Activated CD8-positive, alpha-beta T cell treated with anti-CD3 and anti-CD28 coated beads, Interleukin-2, amount 10 ng/mL, durations not matched to agents 7 days and 5 days (primary cell): ENCODE measurements around the gene HOXB7. TPM values are rescaled to one million over a fixed set of nuclear protein-coding genes. Genes with fewer than 3 reads are reported as not detected.

Experiments
- ATAC-seq: fragments of 150-1000 bp; cut with Tn5 transposase; one replicate; pipeline ENCODE4 v1.10.0; 2021; ENCODE audit warnings: moderate library complexity
- CTCF ChIA-PET: fragments of 350-600 bp; sonication (Branson Sonifier 250); formaldehyde crosslinking; loops from one replicate; lab custom pipeline; 2021; ENCODE audit warnings: antibody characterized with exemption; lab: Charles Lee
- POLR2A ChIA-PET: fragments of 350-600 bp; sonication (Branson Sonifier 250); formaldehyde crosslinking; loops from one replicate; lab custom pipeline; 2021; ENCODE audit warnings: antibody characterized with exemption; lab: Charles Lee
- DNase-seq: peaks from one replicate; pipeline ENCODE4 v3.0.0-alpha.2; 2020
- H3K27ac Mint-ChIP-seq: one replicate; pipeline ENCODE4 v1.8.0; 2021; ENCODE audit warnings: mild to moderate bottlenecking, mixed read lengths
- H3K27me3 Mint-ChIP-seq: one replicate; pipeline ENCODE4 v1.8.0; 2021; ENCODE audit warnings: low read depth, mixed read lengths
- H3K36me3 Mint-ChIP-seq: one replicate; pipeline ENCODE4 v1.8.0; 2021; ENCODE audit warnings: low read depth, mixed read lengths
- H3K4me1 Mint-ChIP-seq: one replicate; pipeline ENCODE4 v1.8.0; 2021; ENCODE audit warnings: low read depth, mixed read lengths
- H3K4me3 Mint-ChIP-seq: one replicate; pipeline ENCODE4 v1.8.0; 2021; ENCODE audit warnings: mild to moderate bottlenecking, mixed read lengths
- H3K9me3 Mint-ChIP-seq: one replicate; pipeline ENCODE4 v1.8.0; 2022; ENCODE audit warnings: mixed read lengths; ENCODE audit not compliant: insufficient read depth
- total RNA-seq, 2 experiments: library from RNA; stranded (reverse); gene quantifications; one replicate each; pipeline ENCODE4 v1.2.3, GENCODE V29; 2021

HOXB7 gene
- total RNA-seq, 2 experiments from 2014 or later, result 0.87 to 0.91 TPM

- peaks cover 85% of the 10 kb centered on the region for H3K27me3 Mint-ChIP-seq
- POLR2A ChIA-PET, result no interaction called here
- CTCF ChIA-PET, result interaction anchor here (1.5 to 1.7 kb wide), 2 partner anchors 14 to 38 kb away, joined by 4 to 6 read pairs; no protein-coding TSS in a partner anchor
- H3K4me1 Mint-ChIP-seq, result peaks cover 14% of the 10 kb centered on the region
- H3K4me3 Mint-ChIP-seq, result no peak overlapping the region
- ATAC-seq, result no peak
- H3K27ac Mint-ChIP-seq, result no peak overlapping the region
- H3K36me3 Mint-ChIP-seq, result no peaks in the 10 kb centered on the region
- DNase-seq, result no peak
- no peaks in the 10 kb centered on the region for H3K9me3 Mint-ChIP-seq
Measured at GRCh38 chr17:48633266-48633677, 22.5 kb upstream of the HOXB7 start.

GRCh38 chr17:48632579-48633265 is 21.9 kb upstream of the HOXB7 start:
- POLR2A ChIA-PET, result interaction anchor here (0.9 kb wide), 1 partner anchor 44 kb away, joined by 3 read pairs; no protein-coding TSS in a partner anchor
- H3K4me1 Mint-ChIP-seq, result peaks cover 14% of the 10 kb centered on the region
- no peak for ATAC-seq
- peaks cover 85% of the 10 kb centered on the region for H3K27me3 Mint-ChIP-seq
- peak overlapping the region; percentile 26 for H3K27ac Mint-ChIP-seq
- no peaks in the 10 kb centered on the region for H3K9me3 Mint-ChIP-seq
- H3K4me3 Mint-ChIP-seq, result no peak overlapping the region
- CTCF ChIA-PET, result interaction anchor here (0.8 to 1.7 kb wide), 5 partner anchors 14 to 297 kb away, joined by 4 to 6 read pairs (median 4); no protein-coding TSS in a partner anchor
- DNase-seq, result no peak
- no peaks in the 10 kb centered on the region for H3K36me3 Mint-ChIP-seq

- H3K27ac Mint-ChIP-seq, result peak overlapping the region; percentile 21
- DNase-seq, result no peak
- H3K4me3 Mint-ChIP-seq, result no peak overlapping the region
- H3K4me1 Mint-ChIP-seq, result peaks cover 16% of the 10 kb centered on the region
- H3K36me3 Mint-ChIP-seq, result no peaks in the 10 kb centered on the region
- no peaks in the 10 kb centered on the region for H3K9me3 Mint-ChIP-seq
- ATAC-seq, result no peak
- H3K27me3 Mint-ChIP-seq, result peaks cover 83% of the 10 kb centered on the region
- CTCF ChIA-PET, result interaction anchor here (0.8 to 1.7 kb wide), 5 partner anchors 13 to 296 kb away, joined by 4 to 6 read pairs (median 4); no protein-coding TSS in a partner anchor
- POLR2A ChIA-PET, result interaction anchor here (0.9 kb wide), 1 partner anchor 43 kb away, joined by 3 read pairs; no protein-coding TSS in a partner anchor
Measured at GRCh38 chr17:48631693-48632578, 21.1 kb upstream of the HOXB7 start.

- POLR2A ChIA-PET, result no interaction called here
- no peak overlapping the region for H3K4me3 Mint-ChIP-seq
- H3K27me3 Mint-ChIP-seq, result peaks cover 83% of the 10 kb centered on the region
- H3K4me1 Mint-ChIP-seq, result peaks cover 17% of the 10 kb centered on the region
- no peaks in the 10 kb centered on the region for H3K9me3 Mint-ChIP-seq
- DNase-seq (no peak), ATAC-seq (no peak)
- H3K36me3 Mint-ChIP-seq, result no peaks in the 10 kb centered on the region
- CTCF ChIA-PET, result interaction anchor here (1.5 to 1.6 kb wide), 2 partner anchors 48 to 93 kb away, joined by 4 to 5 read pairs; no protein-coding TSS in a partner anchor
- no peak overlapping the region for H3K27ac Mint-ChIP-seq
Measured at GRCh38 chr17:48630925-48631692, 20.3 kb upstream of the HOXB7 start.

- DNase-seq (no peak), ATAC-seq (no peak)
- no peaks in the 10 kb centered on the region for H3K36me3 Mint-ChIP-seq
- no peak overlapping the region for H3K4me3 Mint-ChIP-seq
- ChIA-PET POLR2A (no interaction called here), CTCF (interaction anchor here (0.7 kb wide), 1 partner anchor 10 kb away, joined by 3 read pairs; no protein-coding TSS in a partner anchor)
- peaks cover 79% of the 10 kb centered on the region for H3K27me3 Mint-ChIP-seq
- peaks cover 20% of the 10 kb centered on the region for H3K4me1 Mint-ChIP-seq
- no peak overlapping the region for H3K27ac Mint-ChIP-seq
- no peaks in the 10 kb centered on the region for H3K9me3 Mint-ChIP-seq
Measured at GRCh38 chr17:48630009-48630924, 19.4 kb upstream of the HOXB7 start.

- Mint-ChIP-seq H3K36me3 (no peaks in the 10 kb centered on the region), H3K27ac (no peak overlapping the region), H3K27me3 (peaks cover 74% of the 10 kb centered on the region), H3K4me1 (peaks cover 23% of the 10 kb centered on the region), H3K4me3 (no peak overlapping the region), H3K9me3 (no peaks in the 10 kb centered on the region)
- ChIA-PET CTCF (interaction anchor here (0.7 to 1.1 kb wide), 2 partner anchors 10 to 11 kb away, joined by 3 to 6 read pairs; no protein-coding TSS in a partner anchor), POLR2A (no interaction called here)
- ATAC-seq, result no peak
- no peak for DNase-seq
Measured at GRCh38 chr17:48629411-48629759, 18.6 kb upstream of the HOXB7 start.

- H3K4me3 Mint-ChIP-seq, result no peak overlapping the region
- ATAC-seq (no peak), DNase-seq (no peak)
- H3K4me1 Mint-ChIP-seq, result peaks cover 25% of the 10 kb centered on the region
- H3K36me3 Mint-ChIP-seq, result no peaks in the 10 kb centered on the region
- peaks cover 77% of the 10 kb centered on the region for H3K27me3 Mint-ChIP-seq
- POLR2A ChIA-PET, result no interaction called here
- H3K27ac Mint-ChIP-seq, result no peak overlapping the region
- CTCF ChIA-PET, result interaction anchor here (1.1 kb wide), 1 partner anchor 11 kb away, joined by 6 read pairs; no protein-coding TSS in a partner anchor
- no peaks in the 10 kb centered on the region for H3K9me3 Mint-ChIP-seq
Measured at GRCh38 chr17:48628649-48629410, 18.0 kb upstream of the HOXB7 start.

- Mint-ChIP-seq H3K36me3 (no peaks in the 10 kb centered on the region), H3K4me3 (no peak overlapping the region), H3K27me3 (peaks cover 82% of the 10 kb centered on the region), H3K4me1 (peaks cover 24% of the 10 kb centered on the region), H3K9me3 (no peaks in the 10 kb centered on the region), H3K27ac (no peak overlapping the region)
- ATAC-seq (no peak), DNase-seq (no peak)
- CTCF ChIA-PET, result interaction anchor here (3.1 to 3.5 kb wide), 2 partner anchors 8 to 15 kb away, joined by 11 to 34 read pairs; no protein-coding TSS in a partner anchor
- POLR2A ChIA-PET, result no interaction called here
Measured at GRCh38 chr17:48627623-48628521, 17.1 kb upstream of the HOXB7 start.

- no peak overlapping the region for H3K27ac Mint-ChIP-seq
- no peak for DNase-seq
- H3K36me3 Mint-ChIP-seq, result no peaks in the 10 kb centered on the region
- H3K4me1 Mint-ChIP-seq, result peaks cover 18% of the 10 kb centered on the region
- POLR2A ChIA-PET, result no interaction called here
- peak overlapping the region; percentile 73 for H3K4me3 Mint-ChIP-seq
- CTCF ChIA-PET, result interaction anchor here (0.9 to 3.5 kb wide), 4 partner anchors 8 to 97 kb away, joined by 3 to 34 read pairs (median 8); partner anchors contain the start of gene PRAC2
- ATAC-seq, result no peak
- no peaks in the 10 kb centered on the region for H3K9me3 Mint-ChIP-seq
- H3K27me3 Mint-ChIP-seq, result peaks cover 82% of the 10 kb centered on the region
Measured at GRCh38 chr17:48627118-48627597, 16.3 kb upstream of the HOXB7 start.
